ENCODE data around the gene TUBGCP2. TPM values are rescaled to one million over a fixed set of nuclear protein-coding genes. Genes with fewer than 3 reads are reported as not detected.
A peak's percentile ranks its signal among the peaks of the same experiment; 100 is the strongest.

Gene TUBGCP2
- total and polyA plus RNA-seq, 7 donors: 20.3 to 53.2 (median 33.8) TPM

DNA sequence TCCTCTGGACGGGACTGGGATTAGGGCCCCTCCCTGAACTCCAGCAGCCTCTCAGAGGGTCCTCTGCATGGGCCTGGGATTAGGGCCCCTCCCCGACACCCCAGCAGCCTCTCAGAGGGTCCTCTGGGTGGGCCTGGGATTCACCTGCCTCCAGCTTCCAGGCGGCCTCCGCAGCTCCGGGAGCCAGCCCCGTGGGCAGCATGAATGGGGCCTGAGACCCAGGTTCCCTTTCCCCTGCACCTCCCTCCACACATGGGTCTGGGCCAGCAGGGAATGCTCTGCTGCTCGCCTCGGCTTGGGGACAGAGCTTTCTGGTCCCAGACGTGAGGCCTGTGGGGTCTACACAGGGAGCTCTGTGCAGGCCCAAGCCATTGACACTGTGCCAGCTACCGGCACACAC lies 5.5 kb downstream of the TUBGCP2 start:
- Histone ChIP-seq H3K9me3 (no peaks in the 10 kb centered on the region), H3K36me3 (ENCODE audit: insufficient read depth in 1 of 2, low read depth in 1 of 2) (peaks cover 9 to 41% of the 10 kb centered on the region in 2 donors), H3K4me1 (peaks cover 21% of the 10 kb centered on the region), H3K4me3 (no peak overlapping the region), H3K27me3 (ENCODE audit: insufficient read depth in 3 of 3, low read length in 2 of 3) (no peaks in the 10 kb centered on the region), H3K27ac (no peak overlapping the region)
- intact Hi-C loops (cut with DNase I): no loop called here
- DNase-seq (no peak), ATAC-seq (no peak)
- WGBS, 3 donors: 81 to 88% (median 86%) methylated on average over 10 of the region's 10 CpGs
- TF ChIP-seq, protein P1, sequence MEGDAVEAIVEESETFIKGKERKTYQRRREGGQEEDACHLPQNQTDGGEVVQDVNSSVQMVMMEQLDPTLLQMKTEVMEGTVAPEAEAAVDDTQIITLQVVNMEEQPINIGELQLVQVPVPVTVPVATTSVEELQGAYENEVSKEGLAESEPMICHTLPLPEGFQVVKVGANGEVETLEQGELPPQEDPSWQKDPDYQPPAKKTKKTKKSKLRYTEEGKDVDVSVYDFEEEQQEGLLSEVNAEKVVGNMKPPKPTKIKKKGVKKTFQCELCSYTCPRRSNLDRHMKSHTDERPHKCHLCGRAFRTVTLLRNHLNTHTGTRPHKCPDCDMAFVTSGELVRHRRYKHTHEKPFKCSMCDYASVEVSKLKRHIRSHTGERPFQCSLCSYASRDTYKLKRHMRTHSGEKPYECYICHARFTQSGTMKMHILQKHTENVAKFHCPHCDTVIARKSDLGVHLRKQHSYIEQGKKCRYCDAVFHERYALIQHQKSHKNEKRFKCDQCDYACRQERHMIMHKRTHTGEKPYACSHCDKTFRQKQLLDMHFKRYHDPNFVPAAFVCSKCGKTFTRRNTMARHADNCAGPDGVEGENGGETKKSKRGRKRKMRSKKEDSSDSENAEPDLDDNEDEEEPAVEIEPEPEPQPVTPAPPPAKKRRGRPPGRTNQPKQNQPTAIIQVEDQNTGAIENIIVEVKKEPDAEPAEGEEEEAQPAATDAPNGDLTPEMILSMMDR (IDR thresholded peaks at IDR 0.05): no peak

DNA sequence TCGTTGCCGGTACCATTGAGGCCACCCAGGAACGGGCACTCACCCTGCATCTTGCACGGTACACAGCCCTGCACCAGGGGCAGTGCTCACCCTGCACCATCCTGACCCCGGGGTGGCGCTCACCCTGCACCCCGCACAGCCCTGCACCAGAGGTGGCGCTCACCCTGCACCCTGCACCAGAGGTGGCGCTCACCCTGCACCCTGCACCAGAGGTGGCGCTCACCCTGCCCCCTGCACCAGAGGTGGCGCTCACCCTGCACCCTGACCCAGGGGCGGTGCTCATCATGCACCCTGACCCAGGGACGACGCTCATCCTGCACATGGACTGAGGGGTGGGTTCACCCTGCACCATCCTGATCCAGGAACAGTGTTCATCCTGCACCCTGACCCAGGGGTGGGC lies 6.4 kb downstream of the TUBGCP2 start:
- Histone ChIP-seq H3K27me3 (ENCODE audit: insufficient read depth in 3 of 3, low read length in 2 of 3) (no peaks in the 10 kb centered on the region), H3K9me3 (no peaks in the 10 kb centered on the region), H3K27ac (no peak overlapping the region), H3K36me3 (ENCODE audit: insufficient read depth in 1 of 2, low read depth in 1 of 2) (peaks cover 12 to 51% of the 10 kb centered on the region in 2 donors), H3K4me3 (no peak overlapping the region), H3K4me1 (peaks cover 14% of the 10 kb centered on the region)
- ATAC-seq (peak in 1 of 4 donors; percentile 13), DNase-seq (no peak)
- intact Hi-C loops (cut with DNase I): no loop called here
- TF ChIP-seq, protein P1 (IDR thresholded peaks at IDR 0.05): no peak
- WGBS, 3 donors: 96% methylated on average over 13 to 14 of the region's 14 CpGs

DNA sequence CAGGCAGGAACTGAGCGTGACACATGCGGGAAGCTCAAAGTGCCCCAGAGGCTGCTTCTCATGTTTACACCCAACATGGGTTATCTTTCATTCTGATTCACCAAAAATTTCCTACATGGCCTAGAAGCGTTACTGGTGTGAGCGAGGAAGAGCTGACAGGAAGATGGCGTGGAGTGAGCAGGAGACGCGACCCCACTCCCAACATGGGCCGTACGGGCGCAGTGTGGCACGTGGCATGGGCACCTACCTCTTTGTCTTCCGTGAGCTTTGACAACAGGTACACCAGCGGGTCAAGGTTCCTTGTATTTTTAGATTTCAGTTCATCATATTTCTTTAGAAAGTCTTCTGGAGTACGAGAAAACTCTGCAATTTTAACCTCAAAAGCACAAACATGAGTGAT lies 8.9 kb downstream of the TUBGCP2 start:
- Histone ChIP-seq H3K27ac (no peak overlapping the region), H3K9me3 (no peaks in the 10 kb centered on the region), H3K4me3 (no peak overlapping the region), H3K4me1 (no peaks in the 10 kb centered on the region), H3K27me3 (ENCODE audit: insufficient read depth in 3 of 3, low read length in 2 of 3) (no peaks in the 10 kb centered on the region), H3K36me3 (ENCODE audit: insufficient read depth in 1 of 2, low read depth in 1 of 2) (peaks cover 17 to 76% of the 10 kb centered on the region in 2 donors)
- no peak for DNase-seq
- TF ChIP-seq, protein P1 (IDR thresholded peaks at IDR 0.05): no peak
- 94 to 96% (median 94%) methylated on average over 14 of the region's 14 CpGs for WGBS, 3 donors
- ATAC-seq: no peak
- intact Hi-C loops (cut with DNase I): no loop called here

DNA sequence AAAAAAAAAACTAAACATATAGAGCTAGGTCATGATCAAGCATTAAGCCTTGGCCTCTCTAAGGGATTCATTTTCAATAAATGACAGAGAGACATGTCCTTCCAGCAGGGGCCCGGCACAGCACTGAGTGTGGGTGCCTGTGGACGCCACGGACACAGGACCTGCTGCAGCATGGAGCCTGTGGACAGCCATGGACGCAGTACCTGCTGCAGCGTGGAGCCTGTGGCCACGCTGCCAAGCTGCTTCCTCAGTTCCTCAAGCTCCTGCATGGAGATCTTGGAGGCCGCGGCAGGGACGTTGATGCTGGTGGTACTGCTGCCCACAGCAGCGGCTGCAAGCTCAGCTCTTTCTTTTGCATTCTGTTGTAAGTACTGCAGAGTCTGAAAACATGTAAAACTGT lies 9.4 kb downstream of the TUBGCP2 start:
- H3K36me3 ChIP-seq (ENCODE audit: insufficient read depth in 1 of 2, low read depth in 1 of 2): peaks cover 17 to 81% of the 10 kb centered on the region in 2 donors
- H3K4me1 ChIP-seq: no peaks in the 10 kb centered on the region
- no peaks in the 10 kb centered on the region for H3K27me3 ChIP-seq (ENCODE audit: insufficient read depth in 3 of 3, low read length in 2 of 3)
- H3K27ac ChIP-seq: no peak overlapping the region
- ATAC-seq (no peak), DNase-seq (no peak)
- no peak overlapping the region for H3K4me3 ChIP-seq
- no peaks in the 10 kb centered on the region for H3K9me3 ChIP-seq
- intact Hi-C loops (cut with DNase I): no loop called here
- WGBS, 3 donors: 89 to 92% (median 91%) methylated on average over 10 of the region's 10 CpGs
- TF ChIP-seq, protein P1 (IDR thresholded peaks at IDR 0.05): no peak

DNA sequence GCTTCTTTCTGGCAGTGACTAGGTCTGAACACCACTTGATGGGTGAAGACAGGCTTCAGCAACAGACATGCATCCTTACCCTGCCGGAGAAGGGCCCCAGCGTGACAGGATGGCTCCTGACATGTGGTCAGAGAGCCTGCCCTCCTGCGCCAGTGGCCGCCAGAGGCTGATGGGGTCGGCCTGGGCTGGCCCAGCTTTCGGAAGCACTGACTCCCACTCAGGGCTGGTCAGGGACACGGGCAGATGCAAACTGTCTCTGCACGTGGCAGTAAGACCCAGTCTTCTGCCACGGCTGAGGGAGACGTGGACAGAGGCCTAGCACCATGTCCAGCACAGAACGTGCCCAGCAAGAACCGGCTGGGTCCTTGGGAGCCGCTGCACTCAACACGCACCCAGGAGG lies 10.2 kb downstream of the TUBGCP2 start:
- no peak for ATAC-seq
- TF ChIP-seq, protein P1 (IDR thresholded peaks at IDR 0.05): no peak
- 92 to 93% (median 92%) methylated on average over 14 of the region's 14 CpGs for WGBS, 3 donors
- peaks cover 17 to 89% of the 10 kb centered on the region in 2 donors for H3K36me3 ChIP-seq (ENCODE audit: insufficient read depth in 1 of 2, low read depth in 1 of 2)
- intact Hi-C loops (cut with DNase I): no loop called here
- DNase-seq: no peak
- no peaks in the 10 kb centered on the region for H3K27me3 ChIP-seq (ENCODE audit: insufficient read depth in 3 of 3, low read length in 2 of 3)
- H3K9me3 ChIP-seq: no peaks in the 10 kb centered on the region
- H3K4me3 ChIP-seq: no peak overlapping the region
- H3K4me1 ChIP-seq: no peaks in the 10 kb centered on the region
- H3K27ac ChIP-seq: no peak overlapping the region

Data from psoas muscle (tissue), 8 donors.